BLaER1 (cell line): Measurements from ENCODE around the gene TRDMT1.

ENCODE experiments used
- H3K27ac ChIP-seq: shearing (Covaris generic); formaldehyde crosslinking; 2 replicates; pipeline ENCODE4 v1.8.1; 2022
- H3K27me3 ChIP-seq: shearing (Covaris generic); formaldehyde crosslinking; 2 replicates; pipeline ENCODE4 v1.8.1; 2022
- H3K36me3 ChIP-seq: shearing (Covaris generic); formaldehyde crosslinking; 2 replicates; pipeline ENCODE4 v1.8.1; 2022
- H3K4me1 ChIP-seq: shearing (Covaris generic); formaldehyde crosslinking; 2 replicates; pipeline ENCODE4 v1.8.1; 2022
- H3K4me2 ChIP-seq: shearing (Covaris generic); formaldehyde crosslinking; 2 replicates; pipeline ENCODE4 v1.8.1; 2022
- H3K4me3 ChIP-seq: shearing (Covaris generic); formaldehyde crosslinking; 2 replicates; pipeline ENCODE4 v1.8.1; 2022
- H3K9ac ChIP-seq: shearing (Covaris generic); formaldehyde crosslinking; 2 replicates; pipeline ENCODE4 v1.8.1; 2022
- H3K9me3 ChIP-seq: shearing (Covaris generic); formaldehyde crosslinking; 2 replicates; pipeline ENCODE4 v1.8.1; 2022
- H4K20me1 ChIP-seq: shearing (Covaris generic); formaldehyde crosslinking; 2 replicates; pipeline ENCODE4 v1.8.1; 2022
- Cebpa-rat ChIP-seq: shearing (Covaris generic); IDR thresholded peaks from 2 replicates; pipeline ENCODE4 v1.8.1; 2022

TRDMT1 gene

GRCh38 chr10:17213646-17214349 is 12.3 kb upstream of the TRDMT1 start:
- H3K4me2 ChIP-seq = no peak overlapping the region

GRCh38 chr10:17212802-17213221 is 11.3 kb upstream of the TRDMT1 start:
- no peak overlapping the region for H3K27ac ChIP-seq
- no peak overlapping the region for H3K4me2 ChIP-seq
- H3K9me3 ChIP-seq = no peaks in the 10 kb centered on the region
- H3K9ac ChIP-seq = no peak overlapping the region
- no peaks in the 10 kb centered on the region for H4K20me1 ChIP-seq
- no peak overlapping the region for H3K4me3 ChIP-seq
- no peaks in the 10 kb centered on the region for H3K4me1 ChIP-seq
- no peaks in the 10 kb centered on the region for H3K27me3 ChIP-seq
- no peak for TF ChIP-seq Cebpa-rat
- no peaks in the 10 kb centered on the region for H3K36me3 ChIP-seq

More at GRCh38 chr10:17213646-17214349, 12.3 kb upstream of the TRDMT1 start:
- Histone ChIP-seq H3K9me3 (no peaks in the 10 kb centered on the region), H3K4me3 (no peak overlapping the region), H3K4me1 (no peaks in the 10 kb centered on the region), H4K20me1 (no peaks in the 10 kb centered on the region), H3K27ac (no peak overlapping the region), H3K36me3 (no peaks in the 10 kb centered on the region), H3K27me3 (no peaks in the 10 kb centered on the region), H3K9ac (no peak overlapping the region)
- TF ChIP-seq Cebpa-rat = no peak

- Histone ChIP-seq H3K9ac (no peak overlapping the region), H3K4me1 (0 out of 2 replicates have a peak, but pooled peaks cover 8% of the 10 kb centered on the region), H4K20me1 (no peaks in the 10 kb centered on the region), H3K27ac (no peak overlapping the region), H3K27me3 (no peaks in the 10 kb centered on the region), H3K4me3 (no peak overlapping the region), H3K4me2 (no peak overlapping the region), H3K9me3 (no peaks in the 10 kb centered on the region), H3K36me3 (no peaks in the 10 kb centered on the region)
- no peak for TF ChIP-seq Cebpa-rat
Observed at GRCh38 chr10:17210361-17210760, 8.9 kb upstream of the TRDMT1 start.

GRCh38 chr10:17209881-17210280 is 8.4 kb upstream of the TRDMT1 start:
- Histone ChIP-seq H3K36me3 (no peaks in the 10 kb centered on the region), H3K27me3 (no peaks in the 10 kb centered on the region), H3K4me1 (0 out of 2 replicates have a peak, but pooled peaks cover 8% of the 10 kb centered on the region), H3K4me3 (no peak overlapping the region), H4K20me1 (no peaks in the 10 kb centered on the region), H3K9me3 (no peaks in the 10 kb centered on the region), H3K9ac (no peak overlapping the region), H3K4me2 (no peak overlapping the region), H3K27ac (no peak overlapping the region)
- TF ChIP-seq Cebpa-rat = no peak

- no peak overlapping the region for H3K4me3 ChIP-seq
- H3K27me3 ChIP-seq = no peaks in the 10 kb centered on the region
- no peak overlapping the region for H3K9ac ChIP-seq
- H3K9me3 ChIP-seq = no peaks in the 10 kb centered on the region
- no peak overlapping the region for H3K27ac ChIP-seq
- H3K4me2 ChIP-seq = no peak overlapping the region
- no peaks in the 10 kb centered on the region for H3K36me3 ChIP-seq
- no peaks in the 10 kb centered on the region for H4K20me1 ChIP-seq
- no peak for TF ChIP-seq Cebpa-rat
- 0 out of 2 replicates have a peak, but pooled peaks cover 8% of the 10 kb centered on the region for H3K4me1 ChIP-seq
Observed at GRCh38 chr10:17209302-17209701, 7.8 kb upstream of the TRDMT1 start.

GRCh38 chr10:17208476-17208875 is 7.0 kb upstream of the TRDMT1 start:
- Histone ChIP-seq H4K20me1 (no peaks in the 10 kb centered on the region), H3K4me2 (no peak overlapping the region), H3K9ac (no peak overlapping the region), H3K4me1 (0 out of 2 replicates have a peak, but pooled peaks cover 8% of the 10 kb centered on the region), H3K4me3 (no peak overlapping the region), H3K36me3 (no peaks in the 10 kb centered on the region), H3K27ac (no peak overlapping the region), H3K9me3 (no peaks in the 10 kb centered on the region), H3K27me3 (no peaks in the 10 kb centered on the region)
- no peak for TF ChIP-seq Cebpa-rat

- no peak overlapping the region for H3K4me3 ChIP-seq
- no peaks in the 10 kb centered on the region for H4K20me1 ChIP-seq
- no peak overlapping the region for H3K9ac ChIP-seq
- no peak overlapping the region for H3K27ac ChIP-seq
- H3K36me3 ChIP-seq = no peaks in the 10 kb centered on the region
- H3K4me2 ChIP-seq = no peak overlapping the region
- peaks cover 13% of the 10 kb centered on the region; the same call in 1 of the 2 replicates for H3K4me1 ChIP-seq
- TF ChIP-seq Cebpa-rat = no peak
- no peaks in the 10 kb centered on the region for H3K27me3 ChIP-seq
- H3K9me3 ChIP-seq = no peaks in the 10 kb centered on the region
Observed at GRCh38 chr10:17206210-17206709, 4.8 kb upstream of the TRDMT1 start.

- H3K36me3 ChIP-seq = no peaks in the 10 kb centered on the region
- H3K27me3 ChIP-seq = no peaks in the 10 kb centered on the region
- TF ChIP-seq Cebpa-rat = no peak
- no peak overlapping the region for H3K4me2 ChIP-seq
- H3K9me3 ChIP-seq = no peaks in the 10 kb centered on the region
- H3K4me1 ChIP-seq = peaks cover 26% of the 10 kb centered on the region
- no peaks in the 10 kb centered on the region for H4K20me1 ChIP-seq
- no peak overlapping the region for H3K9ac ChIP-seq
- H3K4me3 ChIP-seq = no peak overlapping the region
- H3K27ac ChIP-seq = no peak overlapping the region
Observed at GRCh38 chr10:17203416-17203815, 1.9 kb upstream of the TRDMT1 start.

- Histone ChIP-seq H3K27ac (no peak overlapping the region), H3K4me2 (no peak overlapping the region)
Observed at GRCh38 chr10:17202999-17203398, 1.5 kb upstream of the TRDMT1 start.

GRCh38 chr10:17202506-17202905 is 1.0 kb upstream of the TRDMT1 start:
- Histone ChIP-seq H3K9ac (no peak overlapping the region), H3K36me3 (no peaks in the 10 kb centered on the region), H3K4me1 (peaks cover 26% of the 10 kb centered on the region), H3K27me3 (no peaks in the 10 kb centered on the region), H4K20me1 (no peaks in the 10 kb centered on the region), H3K4me2 (no peak overlapping the region), H3K4me3 (no peak overlapping the region), H3K27ac (no peak overlapping the region), H3K9me3 (no peaks in the 10 kb centered on the region)
- TF ChIP-seq Cebpa-rat = no peak

More at GRCh38 chr10:17202999-17203398, 1.5 kb upstream of the TRDMT1 start:
- Histone ChIP-seq H3K36me3 (no peaks in the 10 kb centered on the region), H3K9ac (no peak overlapping the region), H3K27me3 (no peaks in the 10 kb centered on the region), H3K9me3 (no peaks in the 10 kb centered on the region), H3K4me3 (no peak overlapping the region), H4K20me1 (no peaks in the 10 kb centered on the region), H3K4me1 (peaks cover 26% of the 10 kb centered on the region)
- no peak for TF ChIP-seq Cebpa-rat

- peaks cover 26% of the 10 kb centered on the region for H3K4me1 ChIP-seq
- no peaks in the 10 kb centered on the region for H3K9me3 ChIP-seq
- H3K9ac ChIP-seq = peak overlapping the region; percentile 93
- H3K27me3 ChIP-seq = no peaks in the 10 kb centered on the region
- peak overlapping the region; percentile 97 for H3K27ac ChIP-seq
- peak overlapping the region; percentile 88 for H3K4me3 ChIP-seq
- H4K20me1 ChIP-seq = no peaks in the 10 kb centered on the region
- no peak for TF ChIP-seq Cebpa-rat
- H3K36me3 ChIP-seq = no peaks in the 10 kb centered on the region
- peak overlapping the region; percentile 86 for H3K4me2 ChIP-seq
Observed at GRCh38 chr10:17201794-17202116, 283 bp upstream of the TRDMT1 start.
